IPS-15b (cell line): Measurements from ENCODE around the gene EXOC6B.

Experiments used
- H3K27me3 ChIP-seq: one replicate; pipeline ENCODE4 v1.6.1; 2013; ENCODE audit warnings: low read length; ENCODE audit not compliant: control insufficient read depth, insufficient read depth
- H3K36me3 ChIP-seq: one replicate; pipeline ENCODE4 v1.6.1; 2013; ENCODE audit warnings: low read length; ENCODE audit not compliant: control insufficient read depth, insufficient read depth
- H3K4me1 ChIP-seq: one replicate; pipeline ENCODE4 v1.6.1; 2013; ENCODE audit warnings: mild to moderate bottlenecking, low read length; ENCODE audit not compliant: control insufficient read depth, insufficient read depth
- H3K4me3 ChIP-seq: one replicate; pipeline ENCODE4 v1.5.1; 2013; ENCODE audit warnings: low read depth, low read length
- H3K9ac ChIP-seq: one replicate; pipeline ENCODE4 v1.6.1; 2013; ENCODE audit warnings: low read depth, mild to moderate bottlenecking, low read length
- H3K9me3 ChIP-seq: one replicate; pipeline ENCODE4 v1.6.1; 2013; ENCODE audit warnings: mild to moderate bottlenecking, low read length; ENCODE audit not compliant: control insufficient read depth, insufficient read depth

Gene EXOC6B

GRCh38 chr2:72825257-72826155 lies at the start of gene EXOC6B:
EXOC6B (minus strand) TSS chr2:72826033.
- Histone ChIP-seq H3K9ac (peak within 1 kb of the TSS; percentile 88), H3K4me3 (peak within 1 kb of the TSS; percentile 77), H3K9me3 (no peaks in the 10 kb centered on the region), H3K36me3 (no peaks in the 10 kb centered on the region), H3K4me1 (no peaks in the 10 kb centered on the region), H3K27me3 (peaks cover 3% of the 10 kb centered on the region)

DNA sequence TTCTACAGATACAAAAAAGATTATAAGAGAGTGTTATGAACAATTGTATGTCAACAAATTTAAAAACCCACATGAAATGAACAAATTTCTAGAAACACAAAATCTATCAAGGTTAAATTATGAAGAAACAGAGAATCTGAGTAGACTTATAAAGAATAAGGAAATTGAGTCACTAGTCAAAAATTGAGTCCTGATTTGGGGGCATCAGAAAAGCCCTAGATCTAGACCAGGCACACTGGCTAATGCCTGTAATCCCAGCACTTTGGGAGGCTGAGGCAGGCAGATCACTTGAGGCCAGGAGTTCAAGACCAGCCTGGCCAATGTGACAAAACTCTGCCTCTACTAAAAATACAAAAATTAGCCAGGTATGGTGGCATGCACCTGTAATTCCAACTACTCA lies 46.0 kb upstream of the EXOC6B start:
- Histone ChIP-seq H3K4me3 (no peak overlapping the region), H3K27me3 (no peaks in the 10 kb centered on the region), H3K9me3 (no peaks in the 10 kb centered on the region), H3K9ac (no peak overlapping the region), H3K36me3 (no peaks in the 10 kb centered on the region), H3K4me1 (no peaks in the 10 kb centered on the region)

- no peak overlapping the region for H3K9ac ChIP-seq
- no peaks in the 10 kb centered on the region for H3K36me3 ChIP-seq
- H3K4me1 ChIP-seq = no peaks in the 10 kb centered on the region
Measured at GRCh38 chr2:72871060-72871459, 45.2 kb upstream of the EXOC6B start.

DNA sequence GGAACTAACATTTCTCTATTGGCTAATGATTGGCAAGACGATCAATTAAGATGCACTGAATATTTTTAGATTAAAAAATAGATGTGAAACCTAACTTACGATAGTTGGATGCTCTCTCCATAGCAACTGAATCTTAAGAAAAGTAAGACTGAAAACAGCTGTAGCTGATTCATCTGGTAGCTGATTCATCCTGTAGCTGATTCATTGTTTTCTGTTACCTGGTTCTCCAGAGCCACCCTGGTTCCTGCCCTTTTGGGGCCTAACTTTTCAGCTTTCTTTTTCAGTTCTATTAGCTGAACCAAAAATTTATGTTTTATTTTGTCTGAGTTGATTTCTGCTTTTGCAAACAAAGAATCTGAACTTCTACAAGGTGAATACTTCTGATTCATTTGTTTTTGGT lies 38.7 kb upstream of the EXOC6B start:
- H3K9ac ChIP-seq = no peak overlapping the region
- no peaks in the 10 kb centered on the region for H3K9me3 ChIP-seq
- H3K4me3 ChIP-seq = no peak overlapping the region
- no peaks in the 10 kb centered on the region for H3K4me1 ChIP-seq
- H3K27me3 ChIP-seq = peaks cover 11% of the 10 kb centered on the region
- no peaks in the 10 kb centered on the region for H3K36me3 ChIP-seq

More at GRCh38 chr2:72871060-72871459, 45.2 kb upstream of the EXOC6B start:
- Histone ChIP-seq H3K4me3 (no peak overlapping the region), H3K27me3 (no peaks in the 10 kb centered on the region), H3K9me3 (no peaks in the 10 kb centered on the region)

DNA sequence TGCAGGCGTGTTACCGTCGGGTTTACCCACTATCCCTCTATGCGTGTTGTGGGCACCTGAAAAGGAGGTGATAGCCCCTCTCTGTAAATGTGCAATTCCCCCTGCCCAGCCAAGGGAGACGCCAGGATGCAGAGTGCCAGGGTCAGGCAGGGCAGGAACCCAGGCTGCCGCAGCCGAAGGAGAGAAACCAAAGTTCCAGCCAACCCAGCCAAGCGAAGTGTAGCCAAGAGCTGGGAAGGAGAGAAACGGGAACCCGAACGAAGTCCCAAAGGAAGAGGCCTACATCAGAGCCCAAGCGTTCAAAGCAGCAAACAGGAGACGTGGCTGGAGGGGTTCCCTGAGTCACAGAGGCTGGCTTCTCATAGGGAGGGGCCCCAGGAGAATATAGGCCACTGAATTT lies 37.2 kb upstream of the EXOC6B start:
- H3K9me3 ChIP-seq = no peaks in the 10 kb centered on the region
- H3K4me3 ChIP-seq = peak overlapping the region; percentile 66
- H3K36me3 ChIP-seq = no peaks in the 10 kb centered on the region
- peak overlapping the region; percentile 51 for H3K9ac ChIP-seq
- H3K4me1 ChIP-seq = no peaks in the 10 kb centered on the region
- H3K27me3 ChIP-seq = peaks cover 11% of the 10 kb centered on the region

- no peaks in the 10 kb centered on the region for H3K9me3 ChIP-seq
- H3K4me3 ChIP-seq = peak overlapping the region; percentile 66
- H3K4me1 ChIP-seq = no peaks in the 10 kb centered on the region
- peak overlapping the region; percentile 51 for H3K9ac ChIP-seq
- peaks cover 11% of the 10 kb centered on the region for H3K27me3 ChIP-seq
- no peaks in the 10 kb centered on the region for H3K36me3 ChIP-seq
Measured at GRCh38 chr2:72862239-72862988, 36.6 kb upstream of the EXOC6B start.

DNA sequence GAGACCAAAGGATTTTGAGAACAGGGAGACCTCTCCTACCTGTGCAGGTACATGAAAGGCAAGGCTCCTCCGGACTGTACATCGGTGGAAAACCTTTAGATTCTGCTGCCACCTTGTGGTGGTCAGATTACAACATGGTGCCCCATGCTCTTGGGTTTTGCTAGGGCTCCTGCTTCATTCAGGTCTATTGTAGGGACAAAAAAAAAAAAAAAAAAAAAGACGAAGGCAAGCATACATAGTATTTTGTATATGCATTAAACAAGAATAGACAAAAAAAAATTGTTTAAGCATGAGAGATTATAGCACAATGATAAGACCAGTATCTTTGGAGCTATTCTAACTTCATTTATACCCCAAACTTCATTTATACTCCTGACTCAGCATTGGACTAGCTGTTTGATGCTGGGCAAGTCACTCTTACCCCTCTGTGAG lies 34.0 kb upstream of the EXOC6B start:
- Histone ChIP-seq H3K4me1 (no peaks in the 10 kb centered on the region), H3K27me3 (peaks cover 11% of the 10 kb centered on the region), H3K4me3 (no peak overlapping the region), H3K9me3 (no peaks in the 10 kb centered on the region), H3K9ac (no peak overlapping the region), H3K36me3 (no peaks in the 10 kb centered on the region)

GRCh38 chr2:72851333-72851732 lies 25.5 kb upstream of the EXOC6B start:
- Histone ChIP-seq H3K9ac (no peak overlapping the region), H3K4me3 (no peak overlapping the region), H3K4me1 (no peaks in the 10 kb centered on the region), H3K27me3 (peaks cover 2% of the 10 kb centered on the region), H3K36me3 (no peaks in the 10 kb centered on the region), H3K9me3 (no peaks in the 10 kb centered on the region)

DNA sequence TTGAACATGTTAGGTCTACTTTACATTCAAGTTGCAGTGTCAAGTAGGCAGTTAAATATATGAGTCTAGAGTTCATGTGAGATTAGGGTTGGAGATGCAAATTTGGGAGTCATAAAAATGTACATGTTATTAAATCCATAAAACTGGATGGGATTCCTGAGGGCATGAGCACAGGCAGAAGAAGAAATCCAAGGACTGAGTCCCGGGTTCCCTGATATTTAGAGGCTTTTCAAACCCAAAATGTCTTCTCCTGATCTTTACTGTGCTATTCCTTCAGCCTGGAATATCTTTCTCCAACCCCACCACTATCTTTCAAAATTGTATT lies 23.3 kb upstream of the EXOC6B start:
- Histone ChIP-seq H3K36me3 (no peaks in the 10 kb centered on the region), H3K27me3 (peaks cover 2% of the 10 kb centered on the region), H3K9ac (no peak overlapping the region), H3K4me3 (no peak overlapping the region), H3K9me3 (no peaks in the 10 kb centered on the region), H3K4me1 (no peaks in the 10 kb centered on the region)

DNA sequence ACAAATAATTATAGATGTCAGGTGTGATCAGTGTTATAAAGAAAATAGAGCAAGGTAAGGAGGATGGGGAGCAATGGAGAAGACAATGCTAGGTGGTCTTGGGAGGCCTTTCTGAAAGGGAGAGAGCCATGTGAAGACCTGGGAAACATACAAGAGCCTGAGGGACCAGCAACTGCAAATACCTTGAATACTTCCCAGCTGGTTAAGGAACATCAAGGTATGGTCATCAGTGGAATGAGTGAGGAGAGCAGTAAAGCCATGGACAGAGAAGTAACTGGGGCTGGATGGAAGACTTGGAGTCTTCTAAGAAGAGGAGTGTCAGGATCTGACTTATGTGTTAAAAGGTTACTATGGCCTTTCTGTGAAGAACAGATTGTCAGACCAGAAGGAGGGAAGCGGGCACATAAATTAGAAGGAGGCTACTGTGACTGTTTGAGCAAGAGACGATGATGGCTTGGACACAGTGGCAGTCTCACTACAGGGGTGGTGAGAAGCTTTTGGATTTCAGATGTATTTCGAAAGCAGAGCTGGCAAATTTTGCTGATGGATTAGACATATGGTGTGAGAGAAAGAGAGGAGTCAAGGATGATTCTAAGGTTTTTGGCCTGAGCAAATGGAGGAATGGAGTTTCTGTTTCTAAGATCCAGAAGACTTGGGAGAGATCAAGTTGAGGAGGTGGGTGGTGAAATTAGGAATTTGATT lies 22.8 kb upstream of the EXOC6B start:
- H3K36me3 ChIP-seq = no peaks in the 10 kb centered on the region
- H3K4me3 ChIP-seq = no peak overlapping the region
- no peaks in the 10 kb centered on the region for H3K9me3 ChIP-seq
- no peak overlapping the region for H3K9ac ChIP-seq
- peaks cover under 1% of the 10 kb centered on the region for H3K4me1 ChIP-seq
- H3K27me3 ChIP-seq = peaks cover 2% of the 10 kb centered on the region

DNA sequence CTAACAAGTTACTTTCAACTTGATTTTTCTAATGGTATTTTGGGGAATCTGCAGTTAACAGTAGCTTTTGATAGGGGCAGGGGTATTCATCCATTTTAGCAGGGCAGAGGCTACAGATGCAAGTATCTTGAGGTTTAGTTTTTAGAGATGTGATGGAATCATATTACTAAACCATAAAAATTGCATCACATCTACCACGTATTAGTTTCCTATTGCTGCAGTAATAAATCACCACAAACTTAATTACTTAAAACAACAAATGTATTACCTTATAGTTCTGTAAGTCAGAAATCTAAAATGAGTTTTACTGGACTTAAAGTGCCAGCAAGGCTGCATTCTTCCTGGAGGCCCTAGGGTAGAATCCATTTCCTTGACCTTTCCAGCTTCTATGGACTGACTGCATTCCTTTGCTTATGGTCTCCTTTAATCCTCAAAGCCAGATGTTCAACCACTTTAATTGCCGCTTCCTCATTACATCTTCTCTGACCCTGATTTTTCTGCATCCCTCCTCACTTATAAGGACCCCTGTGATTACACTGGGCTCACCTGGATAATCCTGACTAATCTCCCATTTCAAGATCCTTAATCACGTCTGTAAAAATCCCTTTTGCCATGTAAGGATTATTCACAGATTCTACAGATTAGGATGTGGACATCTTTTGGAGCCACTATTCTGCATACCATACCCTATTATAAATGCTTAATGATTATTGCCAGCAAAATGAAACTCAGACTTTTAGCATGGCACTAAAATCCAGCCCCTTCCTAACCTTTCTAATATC lies 21.9 kb upstream of the EXOC6B start:
- Histone ChIP-seq H3K27me3 (peaks cover 2% of the 10 kb centered on the region), H3K9ac (no peak overlapping the region), H3K4me1 (peaks cover 2% of the 10 kb centered on the region), H3K36me3 (no peaks in the 10 kb centered on the region), H3K9me3 (no peaks in the 10 kb centered on the region), H3K4me3 (no peak overlapping the region)
